ENCODE measurements around the gene PLA2G6.
A peak's percentile ranks its signal among the peaks of the same experiment; 100 is the strongest.

PLA2G6 gene

GRCh38 chr22:38181453-38182200, at the start of gene PLA2G6:
Gene PLA2G6, minus strand, starts transcription at chr22:38181830. Its CDS starts 12,404 bp downstream, at chr22:38169426.
- DNase-seq = peak; percentile 99

- no peak for DNase-seq
Measured at GRCh38 chr22:38230916-38231315, 49.3 kb upstream of the PLA2G6 start.

- DNase-seq = no peak
Measured at GRCh38 chr22:38230108-38230825, 48.6 kb upstream of the PLA2G6 start.

- no peak for DNase-seq
Measured at GRCh38 chr22:38228873-38229740, 47.5 kb upstream of the PLA2G6 start.

- no peak for DNase-seq
Measured at GRCh38 chr22:38228326-38228872, 46.8 kb upstream of the PLA2G6 start.

GRCh38 chr22:38226853-38227649, 45.4 kb upstream of the PLA2G6 start:
- DNase-seq = no peak

- DNase-seq = no peak
Measured at GRCh38 chr22:38223289-38223960, 41.8 kb upstream of the PLA2G6 start.

- DNase-seq = no peak
Measured at GRCh38 chr22:38222797-38223119, 41.1 kb upstream of the PLA2G6 start.

- no peak for DNase-seq
Measured at GRCh38 chr22:38221908-38222796, 40.5 kb upstream of the PLA2G6 start.

- DNase-seq = no peak
Measured at GRCh38 chr22:38221407-38221806, 39.8 kb upstream of the PLA2G6 start.

- no peak for DNase-seq
Measured at GRCh38 chr22:38220653-38221386, 39.2 kb upstream of the PLA2G6 start.

GRCh38 chr22:38220163-38220562, 38.5 kb upstream of the PLA2G6 start:
- DNase-seq = peak; percentile 77

- peak; percentile 81 for DNase-seq
Measured at GRCh38 chr22:38219632-38220031, 38.0 kb upstream of the PLA2G6 start.

- DNase-seq = no peak
Measured at GRCh38 chr22:38218661-38219622, 37.3 kb upstream of the PLA2G6 start.

- no peak for DNase-seq
Measured at GRCh38 chr22:38215156-38216038, 33.8 kb upstream of the PLA2G6 start.

GRCh38 chr22:38214302-38215056, 32.8 kb upstream of the PLA2G6 start:
- DNase-seq = no peak

GRCh38 chr22:38213990-38214301, 32.3 kb upstream of the PLA2G6 start:
- no peak for DNase-seq
